Cerebellar cortex (tissue), 1 donor: ENCODE measurements around the gene CARD14.
"Not testable (repeated sequence)": the region's sequence is repeated elsewhere in the genome, so short reads cannot be mapped to it uniquely, and the experiment has no call there.

Experiments used
- DNase-seq: peaks from one replicate; pipeline ENCODE4 v3.0.0-alpha.2; 2015; ENCODE audit warnings: low spot score

CARD14 gene

GRCh38 chr17:80183581-80184422 lies 14.0 kb downstream of the CARD14 start:
- no peak for DNase-seq

GRCh38 chr17:80184423-80184714 lies 14.5 kb downstream of the CARD14 start:
- no peak for DNase-seq

GRCh38 chr17:80185968-80186367 lies 16.1 kb downstream of the CARD14 start:
- no peak for DNase-seq

GRCh38 chr17:80187090-80187489 lies 17.3 kb downstream of the CARD14 start:
- DNase-seq = no peak

DNA sequence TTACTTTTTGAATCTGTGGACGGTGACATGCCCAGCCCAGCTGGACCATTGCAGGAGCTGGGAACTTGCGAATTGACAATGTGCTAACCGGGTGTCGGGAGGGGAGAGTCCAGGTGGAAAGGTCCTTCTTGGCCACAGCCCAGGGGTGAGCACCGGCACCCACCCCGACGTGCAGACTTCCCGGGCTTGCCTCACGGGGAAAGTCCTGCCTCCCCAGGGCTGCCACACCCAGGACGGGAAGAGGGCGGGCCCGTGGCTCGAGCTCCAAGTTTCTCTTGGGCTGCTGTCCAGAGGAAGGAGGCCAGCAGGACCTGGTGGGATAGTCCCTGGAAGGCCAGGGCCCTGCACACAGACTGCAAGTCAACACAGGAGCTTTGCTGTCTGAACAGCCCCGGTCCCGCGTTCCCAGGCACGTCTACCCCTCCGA lies 17.7 kb downstream of the CARD14 start:
- no peak for DNase-seq

GRCh38 chr17:80189611-80190010 lies 19.8 kb downstream of the CARD14 start:
- no peak for DNase-seq

GRCh38 chr17:80190716-80191115 lies 20.9 kb downstream of the CARD14 start:
- DNase-seq = no peak

DNA sequence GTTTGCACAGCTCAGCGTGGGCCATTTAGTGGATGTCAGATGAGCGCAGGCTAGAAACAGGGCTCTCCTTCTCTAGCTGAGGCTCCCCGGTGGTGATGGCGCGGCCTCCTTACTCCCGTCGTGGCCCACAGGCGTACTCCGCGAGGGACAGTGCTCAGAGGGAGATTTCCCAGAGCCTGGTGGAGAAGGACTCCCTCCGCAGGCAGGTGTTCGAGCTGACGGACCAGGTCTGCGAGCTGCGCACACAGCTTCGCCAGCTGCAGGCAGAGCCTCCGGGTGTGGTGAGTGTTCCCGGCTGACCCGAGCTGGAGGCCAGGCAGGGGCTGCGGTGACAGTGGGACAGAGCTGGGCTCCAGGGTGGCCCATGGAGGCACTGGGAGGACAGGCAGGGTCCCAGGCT lies 21.4 kb downstream of the CARD14 start:
- DNase-seq = no peak

DNA sequence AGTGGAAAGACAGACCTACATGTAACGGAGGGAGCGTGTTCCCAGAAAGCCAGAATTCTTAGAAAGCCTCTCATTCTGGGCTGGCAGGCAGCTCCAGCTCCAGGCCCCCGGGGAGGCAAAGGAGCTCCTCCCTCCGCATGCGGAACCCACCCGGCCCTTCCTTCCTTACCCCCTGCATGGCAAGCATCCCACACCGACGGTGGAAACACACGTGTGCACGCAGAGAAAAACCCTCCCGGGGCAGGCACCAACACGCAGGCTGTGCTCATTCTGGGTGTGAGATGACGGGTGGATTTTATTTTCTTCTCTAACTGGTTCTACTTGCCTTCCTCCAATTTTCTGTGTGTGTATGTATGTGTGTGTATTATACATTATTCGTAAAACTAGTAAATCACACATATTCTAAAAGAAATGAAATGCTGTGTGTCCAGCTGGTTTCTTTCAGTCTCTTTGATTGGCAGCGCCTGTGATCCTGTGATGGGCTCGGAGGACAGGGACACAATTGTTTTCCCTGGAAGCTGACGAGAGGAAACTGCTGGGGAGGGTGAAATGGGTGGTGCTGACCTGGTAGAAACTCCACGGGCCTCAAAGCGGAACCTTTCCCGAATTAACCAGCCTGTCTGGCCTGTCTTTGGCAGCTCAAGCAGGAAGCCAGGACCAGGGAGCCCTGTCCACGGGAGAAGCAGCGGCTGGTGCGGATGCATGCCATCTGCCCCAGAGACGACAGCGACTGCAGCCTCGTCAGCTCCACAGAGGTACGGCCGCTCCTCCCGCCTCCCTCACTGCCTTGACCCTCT lies 22.2 kb downstream of the CARD14 start:
- peak; percentile 64 for DNase-seq

GRCh38 chr17:80195141-80195540 lies 25.3 kb downstream of the CARD14 start:
- no peak for DNase-seq

GRCh38 chr17:80195671-80196529 lies 26.1 kb downstream of the CARD14 start:
- DNase-seq = no peak

GRCh38 chr17:80196652-80197051 lies 26.8 kb downstream of the CARD14 start:
- DNase-seq = no peak

GRCh38 chr17:80198144-80198661 lies 28.4 kb downstream of the CARD14 start:
- DNase-seq = no peak

- DNase-seq = not testable (repeated sequence)
Observed at GRCh38 chr17:80199295-80199694, 29.5 kb downstream of the CARD14 start.

GRCh38 chr17:80201446-80201845 lies 31.6 kb downstream of the CARD14 start:
- no peak for DNase-seq

DNA sequence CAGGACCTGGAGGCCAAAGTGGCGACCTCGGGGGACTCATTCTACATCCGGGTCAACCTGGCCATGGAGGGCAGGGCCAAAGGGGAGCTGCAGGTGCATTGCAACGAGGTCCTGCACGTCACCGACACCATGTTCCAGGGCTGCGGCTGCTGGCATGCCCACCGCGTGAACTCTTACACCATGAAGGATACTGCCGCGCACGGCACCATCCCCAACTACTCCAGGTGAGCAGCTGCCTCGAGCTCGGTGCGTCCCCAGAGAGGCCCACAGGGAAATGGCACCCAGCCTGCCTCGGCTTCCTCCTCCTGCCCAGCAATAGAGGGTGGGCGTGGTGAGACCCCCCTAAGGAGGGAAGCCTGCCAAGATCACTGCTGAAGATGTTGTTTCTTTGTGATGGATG lies 32.4 kb downstream of the CARD14 start:
- no peak for DNase-seq

GRCh38 chr17:80203471-80203963 lies 33.7 kb downstream of the CARD14 start:
- DNase-seq = no peak

- DNase-seq = no peak
Observed at GRCh38 chr17:80204626-80205468, 35.0 kb downstream of the CARD14 start.

DNA sequence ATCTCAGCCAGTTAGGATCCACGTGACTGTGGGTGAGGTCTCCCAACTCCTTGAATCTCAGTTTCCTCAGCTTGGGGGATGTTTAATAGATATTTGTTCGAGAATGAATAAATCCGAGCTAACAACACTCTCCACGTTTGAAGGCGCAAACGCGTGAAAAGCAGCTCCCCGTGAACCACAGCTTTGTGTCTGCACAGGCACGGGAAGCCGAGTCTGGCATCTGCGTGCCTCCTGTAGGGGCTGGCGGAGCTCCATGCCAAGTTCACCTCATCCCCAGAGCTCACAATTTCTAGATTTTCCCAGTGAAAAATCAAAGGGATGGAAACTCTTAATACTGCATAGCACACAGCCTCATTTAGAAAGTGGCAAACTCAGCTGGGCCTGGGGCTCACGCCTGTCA lies 36.0 kb downstream of the CARD14 start:
- no peak for DNase-seq

DNA sequence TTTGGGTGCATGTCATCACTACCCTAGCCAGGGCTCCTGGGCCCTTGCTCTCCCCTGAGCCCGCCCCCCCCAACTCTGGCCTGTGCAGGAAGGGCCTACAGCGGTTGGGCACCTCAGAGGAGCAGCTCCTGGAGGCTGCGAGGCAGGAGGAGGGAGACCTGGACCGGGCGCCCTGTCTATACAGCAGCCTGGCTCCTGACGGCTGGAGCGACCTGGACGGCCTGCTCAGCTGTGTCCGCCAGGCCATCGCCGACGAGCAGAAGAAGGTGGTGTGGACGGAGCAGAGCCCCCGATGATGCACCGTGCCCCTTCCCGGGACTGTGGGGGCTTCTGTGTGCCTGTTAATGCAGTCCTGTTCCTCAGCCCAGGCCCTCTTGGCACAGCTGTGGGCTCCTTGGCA lies 38.2 kb downstream of the CARD14 start:
- DNase-seq = no peak

GRCh38 chr17:80209765-80210164 lies 39.9 kb downstream of the CARD14 start:
- DNase-seq = no peak
